ENCODE measurements around the gene LRRC8C. TPM values are rescaled to one million over a fixed set of nuclear protein-coding genes. Genes with fewer than 3 reads are reported as not detected.

The LRRC8C gene
- total and polyA plus RNA-seq, 10 of the 15 experiments (the other 5 are each of a cell fraction or from before 2014, with no cell fraction given), result 2.3 to 16.3 (median 10.8) TPM

- H2AFZ ChIP-seq (ENCODE audit: control insufficient read depth, low read depth, low read length), result no peak overlapping the region
- no peak overlapping the region for H3K4me3 ChIP-seq
- H4K20me1 ChIP-seq (ENCODE audit: control insufficient read depth, insufficient read depth), result no peaks in the 10 kb centered on the region
- H3K9ac ChIP-seq (ENCODE audit: control insufficient read depth, insufficient read depth, low read length), result no peak overlapping the region
- FAIRE-seq (no peak), DNase-seq (ENCODE audit: low read depth, low spot score) (no peak), ATAC-seq (peak; percentile 60)
- H3K79me2 ChIP-seq (ENCODE audit: control insufficient read depth, insufficient read depth, low read length), result peaks cover 17% of the 10 kb centered on the region
- ChIA-PET POLR2A (interaction anchor here (0.7 to 2.2 kb wide), 4 partner anchors 9 to 25 kb away, joined by 4 to 8 read pairs (median 6); no protein-coding TSS in a partner anchor), CTCF (interaction anchor here (0.8 to 6.3 kb wide), 4 partner anchors 8 to 119 kb away, joined by 3 to 33 read pairs (median 12); no protein-coding TSS in a partner anchor), RAD21 (ENCODE audit: unreplicated experiment) (interaction anchor here (1.5 to 2.3 kb wide), 4 partner anchors 25 to 119 kb away, joined by 3 to 8 read pairs (median 6); no protein-coding TSS in a partner anchor), SMC1A (ENCODE audit: uncharacterized antibody, unreplicated experiment) (interaction anchor here (0.9 to 20.4 kb wide), 7 partner anchors 9 to 122 kb away, joined by 3 to 353 read pairs (median 5); no protein-coding TSS in a partner anchor)
- TF ChIP-seq BHLHE40 (IDR thresholded peaks at IDR 0.05; ENCODE audit: borderline replicate concordance in 1 of 2, low read depth in 2 of 2, low read length in 1 of 2) (peak; percentile 47 to 83; a peak in 2 of 4 replicates), POLR2AphosphoS5 (IDR thresholded peaks at IDR 0.05; ENCODE audit: low read length) (no peak), IKZF1 (conservative IDR thresholded peaks at IDR 0.05) (peak; percentile 30; the same call in 1 of the 2 replicates), SUZ12 (IDR thresholded peaks at IDR 0.05; ENCODE audit: unreplicated experiment) (no peak), FOXK2 (IDR thresholded peaks at IDR 0.05) (no peak)
- peak overlapping the region; percentile 26 for H3K4me2 ChIP-seq (ENCODE audit: control insufficient read depth, insufficient read depth)
- no peak overlapping the region for H3K27ac ChIP-seq (ENCODE audit: control insufficient read depth, insufficient read depth)
- intact Hi-C loops (cut with micrococcal nuclease; ENCODE audit: unreplicated experiment), result no loop called here
- in situ Hi-C loops (cut with MboI), result loop anchor here (25.0 kb wide), 1 partner anchor 343 kb away; the partner anchor contains the start of gene ZNF326
- H3K4me1 ChIP-seq (ENCODE audit: control insufficient read depth, insufficient read depth, low read length), result no peaks in the 10 kb centered on the region; the same call in 1 of the 2 replicates
- peaks cover 6% of the 10 kb centered on the region for H3K9me3 ChIP-seq (replicated peaks; ENCODE audit: control insufficient read depth, insufficient read depth, low read length)
- H3K36me3 ChIP-seq (ENCODE audit: control insufficient read depth in 2 of 2, insufficient read depth in 2 of 2, low read length in 1 of 2), result 0 out of 4 replicates have a peak, but pooled peaks cover 0 to 3% of the 10 kb centered on the region in 2 experiments
- BruUV-seq (replicated peaks), result no TSS peak
- no peaks in the 10 kb centered on the region for H3K27me3 ChIP-seq (replicated peaks in 1 of 2; ENCODE audit: control insufficient read depth in 2 of 2, insufficient read depth in 2 of 2, low read length in 1 of 2)
- 81% methylated on average over 9 of the region's 9 CpGs for WGBS (ENCODE audit: insufficient coverage, insufficient replicate concordance, low lambda C conversion rate, missing lambda C conversion rate)
Observed at GRCh38 chr1:89644119-89644814, 11.3 kb downstream of the LRRC8C start.
